ENCODE data around the gene OTOGL.
"Not testable (repeated sequence)": the region's sequence is repeated elsewhere in the genome, so short reads cannot be mapped to it uniquely, and the experiment has no call there.

OTOGL gene

GRCh38 chr12:80135624-80136023 is 36.3 kb downstream of the OTOGL start:
- no peaks in the 10 kb centered on the region for H3K4me1 ChIP-seq (ENCODE audit: control insufficient read depth in 1 of 2, insufficient read depth in 1 of 2, low read depth in 1 of 2, low read length in 1 of 2)
- no peak overlapping the region for H3K4me3 ChIP-seq (ENCODE audit: low read depth in 1 of 2, low read length in 1 of 2)
- no peak for TF ChIP-seq CTCF (IDR thresholded peaks at IDR 0.05)
- no peaks in the 10 kb centered on the region for H3K36me3 ChIP-seq
- no peak overlapping the region for H3K27ac ChIP-seq
- H3K9me3 ChIP-seq = no peaks in the 10 kb centered on the region
- no peaks in the 10 kb centered on the region for H3K27me3 ChIP-seq

- H3K9me3 ChIP-seq = no peaks in the 10 kb centered on the region
- H3K4me1 ChIP-seq (ENCODE audit: control insufficient read depth in 1 of 2, insufficient read depth in 1 of 2, low read depth in 1 of 2, low read length in 1 of 2) = no peaks in the 10 kb centered on the region
- H3K4me3 ChIP-seq (ENCODE audit: low read depth in 1 of 2, low read length in 1 of 2) = no peak overlapping the region
- H3K27ac ChIP-seq = no peak overlapping the region
- no peak for TF ChIP-seq CTCF (IDR thresholded peaks at IDR 0.05)
- no peaks in the 10 kb centered on the region for H3K36me3 ChIP-seq
- no peaks in the 10 kb centered on the region for H3K27me3 ChIP-seq
Measured at GRCh38 chr12:80140005-80140404, 40.7 kb downstream of the OTOGL start.

GRCh38 chr12:80142640-80143039 is 43.3 kb downstream of the OTOGL start:
- no peaks in the 10 kb centered on the region for H3K9me3 ChIP-seq
- no peaks in the 10 kb centered on the region for H3K4me1 ChIP-seq (ENCODE audit: control insufficient read depth in 1 of 2, insufficient read depth in 1 of 2, low read depth in 1 of 2, low read length in 1 of 2)
- H3K27ac ChIP-seq = no peak overlapping the region
- H3K4me3 ChIP-seq (ENCODE audit: low read depth in 1 of 2, low read length in 1 of 2) = no peak overlapping the region
- no peaks in the 10 kb centered on the region for H3K27me3 ChIP-seq
- no peaks in the 10 kb centered on the region for H3K36me3 ChIP-seq
- no peak for TF ChIP-seq CTCF (IDR thresholded peaks at IDR 0.05)

GRCh38 chr12:80143537-80143936 is 44.2 kb downstream of the OTOGL start:
- H3K36me3 ChIP-seq = no peaks in the 10 kb centered on the region
- H3K4me1 ChIP-seq (ENCODE audit: control insufficient read depth in 1 of 2, insufficient read depth in 1 of 2, low read depth in 1 of 2, low read length in 1 of 2) = no peaks in the 10 kb centered on the region
- no peaks in the 10 kb centered on the region for H3K27me3 ChIP-seq
- no peak overlapping the region for H3K4me3 ChIP-seq (ENCODE audit: low read depth in 1 of 2, low read length in 1 of 2)
- H3K27ac ChIP-seq = no peak overlapping the region
- no peaks in the 10 kb centered on the region for H3K9me3 ChIP-seq
- no peak for TF ChIP-seq CTCF (IDR thresholded peaks at IDR 0.05)

GRCh38 chr12:80149547-80150313 is 50.4 kb downstream of the OTOGL start:
- not testable (repeated sequence) for H3K4me3 ChIP-seq (ENCODE audit: low read depth in 1 of 2, low read length in 1 of 2); H3K27me3 ChIP-seq; H3K36me3 ChIP-seq; H3K9me3 ChIP-seq; H3K4me1 ChIP-seq (ENCODE audit: control insufficient read depth in 1 of 2, insufficient read depth in 1 of 2, low read depth in 1 of 2, low read length in 1 of 2); H3K27ac ChIP-seq

- no peaks in the 10 kb centered on the region for H3K9me3 ChIP-seq
Measured at GRCh38 chr12:80151131-80151530, 51.8 kb downstream of the OTOGL start.

More at GRCh38 chr12:80151131-80151530, 51.8 kb downstream of the OTOGL start:
- no peak for TF ChIP-seq CTCF (IDR thresholded peaks at IDR 0.05)
- no peaks in the 10 kb centered on the region for H3K36me3 ChIP-seq
- H3K4me3 ChIP-seq (ENCODE audit: low read depth in 1 of 2, low read length in 1 of 2) = no peak overlapping the region
- no peaks in the 10 kb centered on the region for H3K27me3 ChIP-seq
- H3K27ac ChIP-seq = no peak overlapping the region
- H3K4me1 ChIP-seq (ENCODE audit: control insufficient read depth in 1 of 2, insufficient read depth in 1 of 2, low read depth in 1 of 2, low read length in 1 of 2) = no peaks in the 10 kb centered on the region
